ENCODE measurements around the gene COL5A2. TPM values are rescaled to one million over a fixed set of nuclear protein-coding genes. Genes with fewer than 3 reads are reported as not detected.

COL5A2 gene
- total and polyA plus RNA-seq, 8 donors: 11.9 to 468 (median 48.1) TPM

GRCh38 chr2:189204322-189204941, 24.9 kb upstream of the COL5A2 start:
- Histone ChIP-seq H3K9me3 (no peaks in the 10 kb centered on the region), H3K27ac (no peak overlapping the region), H3K36me3 (no peaks in the 10 kb centered on the region), H3K4me3 (no peak overlapping the region), H3K4me1 (no peaks in the 10 kb centered on the region), H3K27me3 (no peaks in the 10 kb centered on the region)
- DNase-seq: no peak
- no peak for TF ChIP-seq POLR2A (IDR thresholded peaks at IDR 0.05)
- TF ChIP-seq POLR2AphosphoS5 (IDR thresholded peaks at IDR 0.05): no peak
- no peak for TF ChIP-seq CTCF (IDR thresholded peaks at IDR 0.05)
- TF ChIP-seq EP300 (IDR thresholded peaks at IDR 0.05): no peak
- 61 to 70% (median 69%) methylated on average over 3 of the region's 3 CpGs for WGBS, 5 donors
- intact Hi-C loops (cut with DNase I; ENCODE audit: low total_unique reads): no loop called here

GRCh38 chr2:189203177-189203799, 23.7 kb upstream of the COL5A2 start:
- no peak overlapping the region for H3K27ac ChIP-seq
- 67 to 85% (median 77%) methylated on average over 4 of the region's 4 CpGs for WGBS, 5 donors
- no peaks in the 10 kb centered on the region for H3K9me3 ChIP-seq
- no peaks in the 10 kb centered on the region for H3K36me3 ChIP-seq
- H3K4me1 ChIP-seq: no peaks in the 10 kb centered on the region
- TF ChIP-seq POLR2AphosphoS5 (IDR thresholded peaks at IDR 0.05): no peak
- no peak for TF ChIP-seq POLR2A (IDR thresholded peaks at IDR 0.05)
- TF ChIP-seq CTCF (IDR thresholded peaks at IDR 0.05): no peak
- TF ChIP-seq EP300 (IDR thresholded peaks at IDR 0.05): no peak
- DNase-seq: no peak
- no peak overlapping the region for H3K4me3 ChIP-seq
- no peaks in the 10 kb centered on the region for H3K27me3 ChIP-seq
- intact Hi-C loops (cut with DNase I; ENCODE audit: low total_unique reads): no loop called here

GRCh38 chr2:189199797-189200196, 20.2 kb upstream of the COL5A2 start:
- H3K36me3 ChIP-seq: no peaks in the 10 kb centered on the region
- H3K4me3 ChIP-seq: no peak overlapping the region
- intact Hi-C loops (cut with DNase I; ENCODE audit: low total_unique reads): no loop called here
- no peaks in the 10 kb centered on the region for H3K27me3 ChIP-seq
- no peak overlapping the region for H3K27ac ChIP-seq
- H3K4me1 ChIP-seq: no peaks in the 10 kb centered on the region
- DNase-seq: no peak
- no peaks in the 10 kb centered on the region for H3K9me3 ChIP-seq
- no peak for TF ChIP-seq EP300 (IDR thresholded peaks at IDR 0.05)
- no peak for TF ChIP-seq POLR2AphosphoS5 (IDR thresholded peaks at IDR 0.05)
- TF ChIP-seq POLR2A (IDR thresholded peaks at IDR 0.05): no peak
- TF ChIP-seq CTCF (IDR thresholded peaks at IDR 0.05): no peak

- DNase-seq: no peak
- Histone ChIP-seq H3K27ac (no peak overlapping the region), H3K36me3 (no peaks in the 10 kb centered on the region), H3K4me1 (no peaks in the 10 kb centered on the region), H3K4me3 (no peak overlapping the region), H3K9me3 (no peaks in the 10 kb centered on the region), H3K27me3 (no peaks in the 10 kb centered on the region)
- intact Hi-C loops (cut with DNase I; ENCODE audit: low total_unique reads): no loop called here
- TF ChIP-seq CTCF (IDR thresholded peaks at IDR 0.05) (no peak), POLR2A (IDR thresholded peaks at IDR 0.05) (no peak), EP300 (IDR thresholded peaks at IDR 0.05) (no peak), POLR2AphosphoS5 (IDR thresholded peaks at IDR 0.05) (no peak)
- WGBS, 5 donors: 53 to 80% (median 69%) methylated on average over 1 of the region's 1 CpG
Measured at GRCh38 chr2:189192766-189193165, 13.2 kb upstream of the COL5A2 start.

All from stomach (tissue), 9 donors.